ENCODE data around the gene HMX3. TPM values are rescaled to one million over a fixed set of nuclear protein-coding genes. Genes with fewer than 3 reads are reported as not detected.

Gene HMX3
- total RNA-seq (2022; extraction: Qiagen RNA extraction; ENCODE audit: low read depth): 0.19 TPM in 1 of 5 replicates, not detected in the others

DNA sequence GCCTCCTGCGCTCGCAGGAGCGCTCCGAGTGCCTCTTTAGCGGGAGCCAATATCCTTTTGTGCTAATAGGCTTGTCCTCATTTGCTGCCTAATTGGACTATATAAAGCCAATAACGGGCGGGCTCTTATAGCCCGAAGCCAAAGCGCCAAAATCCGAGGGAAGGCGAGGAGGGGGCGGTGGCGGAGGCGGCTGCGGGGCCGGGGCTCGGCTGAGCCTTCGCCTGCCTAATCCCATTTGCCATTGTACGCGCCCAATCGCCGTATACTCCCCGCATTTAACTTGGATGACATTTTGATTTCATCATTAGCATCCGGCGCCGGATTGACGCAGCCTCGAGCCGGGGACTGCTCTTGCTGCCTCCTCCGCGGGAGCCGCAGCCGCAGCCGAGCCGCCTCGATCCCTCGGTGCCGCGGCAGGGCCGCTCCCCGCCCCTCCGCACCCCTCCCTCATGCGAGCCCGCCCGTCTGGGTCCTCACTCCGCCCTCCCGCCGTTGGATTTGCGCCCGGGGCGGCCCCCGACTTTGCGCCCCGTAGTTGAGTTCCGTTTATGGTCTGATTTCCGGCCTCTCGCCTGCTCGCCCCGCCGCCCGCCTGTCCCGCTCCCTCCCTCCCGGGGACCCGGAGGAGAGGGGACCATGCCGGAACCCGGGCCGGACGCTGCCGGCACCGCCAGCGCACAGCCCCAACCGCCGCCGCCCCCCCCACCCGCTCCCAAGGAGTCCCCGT is at the start of gene HMX3:
HMX3 (plus strand) TSS at position 556 of the 727 bp plus-strand sequence; CDS start at position 637, 81 bp downstream.

DNA sequence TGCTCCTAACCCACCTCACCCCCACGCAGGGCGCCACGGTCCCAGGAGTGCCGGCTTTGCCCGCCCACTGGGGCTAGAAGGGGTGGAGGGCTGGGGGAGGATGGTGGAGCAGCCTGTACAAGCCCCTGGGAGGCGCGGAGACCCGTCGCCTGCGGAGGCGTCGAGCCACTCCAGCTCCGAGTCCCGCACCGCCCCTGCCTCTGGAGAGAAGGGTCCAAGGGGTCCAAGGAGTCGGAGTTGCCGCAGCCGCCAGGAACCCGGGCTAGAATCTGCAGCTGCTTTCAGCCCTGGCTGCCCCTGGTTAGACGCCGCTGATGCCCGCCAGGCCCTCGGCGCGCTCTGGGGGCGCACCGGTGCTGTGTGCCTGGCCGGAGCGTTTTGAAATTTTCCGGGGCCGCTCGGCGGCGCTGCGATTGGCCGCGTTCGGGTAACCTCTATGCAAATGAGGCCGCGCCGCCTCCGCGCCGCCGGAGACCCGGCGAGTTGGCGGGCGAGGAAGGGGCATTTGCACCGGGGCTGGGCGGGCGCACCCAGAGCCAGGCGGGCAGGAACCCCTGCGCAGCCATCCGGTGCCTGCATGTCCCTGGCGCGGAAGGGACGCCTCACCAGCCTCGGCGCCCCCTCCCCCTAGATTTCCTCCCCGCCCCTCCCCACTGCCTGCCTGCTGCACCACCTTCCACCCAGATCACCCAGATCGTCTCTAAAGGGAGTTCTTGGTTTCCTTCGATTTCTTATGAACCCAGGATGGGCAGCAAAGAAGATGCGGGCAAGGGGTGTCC is 12.1 kb downstream of the HMX3 start, which contains the start of gene HMX2:
HMX2 (plus strand) TSS at position 502 of the 779 bp plus-strand sequence; CDS start at position 745, 243 bp downstream.

DNA sequence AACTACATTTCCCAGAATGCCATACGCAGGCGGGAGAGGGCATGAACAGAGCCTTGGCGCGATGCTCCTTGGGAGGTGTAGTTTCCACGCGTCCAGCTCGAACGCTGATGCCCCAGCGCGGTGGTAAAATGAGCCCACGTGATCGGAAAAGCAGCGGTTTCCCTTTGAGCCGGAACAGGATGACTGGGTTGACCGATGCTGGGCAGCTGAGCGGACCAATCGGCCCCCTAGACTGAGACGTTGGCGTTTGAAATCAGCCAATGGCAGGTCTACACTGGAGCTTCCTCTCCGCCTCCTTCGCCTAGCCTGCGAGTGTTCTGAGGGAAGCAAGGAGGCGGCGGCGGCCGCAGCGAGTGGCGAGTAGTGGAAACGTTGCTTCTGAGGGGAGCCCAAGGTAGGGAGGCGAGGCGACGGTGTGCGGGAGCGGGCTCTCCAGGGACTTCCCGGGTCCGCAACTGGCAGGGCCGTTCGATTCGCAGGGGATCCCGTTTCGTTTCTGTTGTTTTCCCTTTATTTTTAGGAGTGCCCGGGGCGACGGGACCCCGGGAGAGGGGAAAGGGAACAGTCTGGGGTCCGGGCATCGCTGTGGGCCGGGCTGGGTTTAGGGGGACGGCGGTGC is 18.4 kb downstream of the HMX3 start, which contains the start of gene BUB3:
BUB3 (plus strand) TSS at position 311 of the 619 bp plus-strand sequence. CDS start 516 bp downstream, outside the sequence.

Other genes with a start within 250 kb of the HMX3 start
- gene FAM24A, start 225.4 kb upstream of the HMX3 start, total RNA-seq (2022; extraction: Qiagen RNA extraction; ENCODE audit: low read depth): not detected in 5 replicates
- gene C10orf88, start 181.7 kb upstream of the HMX3 start, total RNA-seq (2022; extraction: Qiagen RNA extraction; ENCODE audit: low read depth): 5.7 to 10.3 TPM (median 9.8 TPM) in 5 replicates
- gene PSTK, start 155.6 kb upstream of the HMX3 start, total RNA-seq (2022; extraction: Qiagen RNA extraction; ENCODE audit: low read depth): 4.2 to 5.2 TPM (median 5.0 TPM) in 5 replicates
- gene IKZF5, start 127.2 kb upstream of the HMX3 start, total RNA-seq (2022; extraction: Qiagen RNA extraction; ENCODE audit: low read depth): 4.7 to 7.9 TPM (median 6.3 TPM) in 5 replicates
- gene ACADSB, start 127.0 kb upstream of the HMX3 start, total RNA-seq (2022; extraction: Qiagen RNA extraction; ENCODE audit: low read depth): 6.5 to 10.3 TPM (median 8.5 TPM) in 5 replicates
- 0.14 to 0.25 TPM in 2 of 5 replicates, not detected in the others for gene HMX2, start 12.2 kb downstream of the HMX3 start, total RNA-seq (2022; extraction: Qiagen RNA extraction; ENCODE audit: low read depth)
- gene BUB3, start 18.4 kb downstream of the HMX3 start, total RNA-seq (2022; extraction: Qiagen RNA extraction; ENCODE audit: low read depth): 153 to 199 TPM (median 174 TPM) in 5 replicates